ENCODE data around the gene CDK14.
"Not testable (repeated sequence)": the region's sequence is repeated elsewhere in the genome, so short reads cannot be mapped to it uniquely, and the experiment has no call there.

Gene CDK14

DNA sequence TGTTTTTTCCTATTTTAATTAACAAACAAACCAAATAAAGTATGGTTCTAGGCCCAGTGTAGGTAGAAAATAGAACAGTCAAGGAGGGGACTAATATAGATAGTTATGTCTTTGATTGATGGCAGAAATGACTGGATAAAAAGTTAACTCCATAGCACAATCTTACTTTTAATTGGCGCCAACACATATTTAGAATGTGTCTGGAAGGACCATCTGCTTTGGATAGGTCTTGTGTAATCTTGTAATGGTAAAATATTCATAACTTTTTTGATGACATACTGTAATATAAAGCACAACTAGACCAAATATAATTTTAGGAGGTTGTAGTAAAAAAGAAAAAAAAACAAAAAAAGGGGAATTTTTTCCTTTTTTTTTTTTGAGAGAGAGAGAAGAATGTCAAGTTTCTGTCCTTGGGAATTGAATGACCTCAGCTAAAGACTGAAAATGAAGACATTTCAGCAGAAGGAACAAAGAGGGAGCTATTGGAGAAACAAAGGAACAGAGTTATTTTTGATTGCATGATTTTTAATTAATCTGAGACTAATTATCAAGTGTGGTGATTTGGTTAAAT lies 193.7 kb downstream of the CDK14 start:
- DNase-seq (ENCODE audit: low read depth, low spot score): no peak

DNA sequence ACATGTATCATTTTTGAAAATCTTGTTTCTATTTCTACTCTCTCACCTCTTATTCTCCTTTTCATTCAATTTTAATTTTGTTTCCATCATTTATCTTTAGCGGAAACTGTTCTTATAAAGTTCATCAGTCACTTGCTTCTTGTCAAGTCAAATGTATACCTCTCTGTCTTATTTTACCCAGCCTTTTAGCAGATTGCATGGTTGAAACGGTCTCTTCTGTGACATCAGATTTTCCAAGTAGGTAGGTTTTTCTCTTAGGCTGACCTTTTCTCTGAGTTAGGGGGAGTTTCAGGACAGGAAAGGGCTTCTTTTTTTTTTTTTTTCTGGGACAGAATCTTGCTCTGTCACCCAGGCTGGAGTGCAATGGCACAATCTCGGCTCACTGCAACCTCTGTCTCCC lies 195.5 kb downstream of the CDK14 start:
- no peak for DNase-seq (ENCODE audit: low read depth, low spot score)

- DNase-seq (ENCODE audit: low read depth, low spot score): no peak
These were observed 196.2 kb downstream of the CDK14 start for GRCh38 chr7:90792301-90792700.

DNA sequence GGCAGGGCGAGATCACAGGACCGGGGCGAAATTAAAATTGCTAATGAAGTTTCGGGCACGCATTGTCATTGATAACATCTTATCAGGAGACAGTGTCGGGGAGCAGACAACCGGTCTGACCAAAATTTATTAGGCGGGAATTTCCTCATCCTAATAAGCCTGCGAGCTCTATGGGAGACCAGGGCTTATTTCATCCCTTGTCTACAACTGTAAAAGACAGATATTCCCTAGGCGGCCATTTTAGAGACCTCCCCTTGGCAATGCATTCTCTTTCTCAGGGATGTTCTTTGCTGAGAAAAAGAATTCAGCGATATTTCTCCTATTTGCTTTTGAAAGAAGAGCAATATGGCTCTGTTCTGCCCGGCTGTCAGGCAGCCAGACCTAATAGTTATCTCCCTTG lies 198.1 kb downstream of the CDK14 start:
- DNase-seq (ENCODE audit: low read depth, low spot score): not testable (repeated sequence)

GRCh38 chr7:90797596-90797995 lies 201.5 kb downstream of the CDK14 start:
- DNase-seq (ENCODE audit: low read depth, low spot score): no peak

DNA sequence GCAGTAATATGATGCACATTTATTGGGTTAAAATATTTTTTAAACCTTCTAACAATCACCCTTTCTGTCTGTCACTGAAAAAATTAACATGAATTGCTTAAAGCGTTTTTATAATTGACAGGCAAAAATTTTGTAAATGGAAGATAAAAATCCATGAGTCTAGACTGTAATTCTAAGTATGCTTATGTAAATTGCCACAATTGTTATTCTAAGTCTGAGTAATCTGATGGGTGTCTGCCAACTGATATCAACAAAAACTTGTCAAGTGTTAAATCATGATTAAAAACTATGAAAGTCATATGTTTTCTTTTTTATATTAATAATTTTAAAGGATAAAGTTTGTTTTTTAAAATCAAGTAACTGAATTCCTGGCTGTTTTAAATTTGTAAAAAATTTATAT lies 208.2 kb downstream of the CDK14 start:
- no peak for DNase-seq (ENCODE audit: low read depth, low spot score)

DNA sequence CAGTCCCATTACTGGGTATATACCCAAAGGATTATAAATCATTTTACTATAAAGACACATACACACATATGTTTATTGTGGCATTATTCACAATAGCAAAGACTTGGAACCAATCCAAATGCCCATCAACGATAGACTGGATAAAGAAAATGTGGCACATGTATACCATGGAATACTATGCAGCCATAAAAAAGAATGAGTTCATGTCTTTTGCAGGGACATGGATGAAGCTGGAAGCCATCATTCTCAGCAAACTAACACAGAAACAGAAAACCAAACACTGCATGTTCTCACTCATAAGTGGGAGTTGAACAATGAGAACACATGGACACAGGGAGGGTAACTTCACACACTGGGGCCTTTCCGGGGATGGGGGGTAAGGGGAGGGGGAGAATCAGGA lies 219.4 kb downstream of the CDK14 start:
- DNase-seq (ENCODE audit: low read depth, low spot score): not testable (repeated sequence)

- DNase-seq (ENCODE audit: low read depth, low spot score): no peak
These were observed 220.5 kb downstream of the CDK14 start for GRCh38 chr7:90816511-90817142.

DNA sequence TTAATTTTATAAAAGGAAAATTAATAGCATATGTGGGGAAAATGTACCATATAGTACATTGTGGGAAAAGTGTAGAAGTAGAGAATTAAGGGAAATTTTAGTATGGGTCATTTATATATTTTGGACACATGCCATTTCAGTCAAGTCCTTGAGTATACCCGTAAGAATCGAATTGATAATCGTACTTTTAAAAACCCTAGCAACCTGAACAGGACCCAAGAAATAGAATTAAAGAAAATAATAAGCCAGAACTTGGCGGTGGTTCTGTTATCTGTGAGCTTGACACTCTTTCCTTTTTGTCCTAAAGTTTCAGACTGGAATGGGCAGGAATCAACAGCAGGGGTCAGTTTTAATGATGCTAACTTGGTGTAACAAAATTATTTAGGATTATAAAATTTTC lies 221.0 kb downstream of the CDK14 start:
- DNase-seq (ENCODE audit: low read depth, low spot score): no peak

DNA sequence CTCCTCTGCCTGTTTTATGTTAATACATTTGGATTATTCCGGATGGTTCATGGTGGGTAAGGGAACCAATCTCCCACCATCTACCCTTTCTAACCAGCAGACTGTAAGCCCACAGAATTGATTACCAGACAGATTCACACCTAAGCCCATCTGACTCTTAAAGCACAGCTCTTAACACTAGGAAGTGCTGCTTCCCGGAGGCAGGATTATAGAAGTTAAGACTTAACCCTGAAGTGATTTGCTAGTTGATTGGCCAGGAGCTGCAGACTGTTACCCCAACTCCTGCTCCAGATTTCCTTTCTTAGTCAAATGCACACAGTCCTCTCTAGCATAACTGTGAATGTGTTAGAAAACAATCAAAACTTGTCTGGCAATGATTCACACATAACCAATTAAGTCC lies 221.7 kb downstream of the CDK14 start:
- no peak for DNase-seq (ENCODE audit: low read depth, low spot score)

- no peak for DNase-seq (ENCODE audit: low read depth, low spot score)
These were observed 222.2 kb downstream of the CDK14 start for GRCh38 chr7:90818341-90818740.

- DNase-seq (ENCODE audit: low read depth, low spot score): no peak
These were observed 226.0 kb downstream of the CDK14 start for GRCh38 chr7:90821961-90822620.

DNA sequence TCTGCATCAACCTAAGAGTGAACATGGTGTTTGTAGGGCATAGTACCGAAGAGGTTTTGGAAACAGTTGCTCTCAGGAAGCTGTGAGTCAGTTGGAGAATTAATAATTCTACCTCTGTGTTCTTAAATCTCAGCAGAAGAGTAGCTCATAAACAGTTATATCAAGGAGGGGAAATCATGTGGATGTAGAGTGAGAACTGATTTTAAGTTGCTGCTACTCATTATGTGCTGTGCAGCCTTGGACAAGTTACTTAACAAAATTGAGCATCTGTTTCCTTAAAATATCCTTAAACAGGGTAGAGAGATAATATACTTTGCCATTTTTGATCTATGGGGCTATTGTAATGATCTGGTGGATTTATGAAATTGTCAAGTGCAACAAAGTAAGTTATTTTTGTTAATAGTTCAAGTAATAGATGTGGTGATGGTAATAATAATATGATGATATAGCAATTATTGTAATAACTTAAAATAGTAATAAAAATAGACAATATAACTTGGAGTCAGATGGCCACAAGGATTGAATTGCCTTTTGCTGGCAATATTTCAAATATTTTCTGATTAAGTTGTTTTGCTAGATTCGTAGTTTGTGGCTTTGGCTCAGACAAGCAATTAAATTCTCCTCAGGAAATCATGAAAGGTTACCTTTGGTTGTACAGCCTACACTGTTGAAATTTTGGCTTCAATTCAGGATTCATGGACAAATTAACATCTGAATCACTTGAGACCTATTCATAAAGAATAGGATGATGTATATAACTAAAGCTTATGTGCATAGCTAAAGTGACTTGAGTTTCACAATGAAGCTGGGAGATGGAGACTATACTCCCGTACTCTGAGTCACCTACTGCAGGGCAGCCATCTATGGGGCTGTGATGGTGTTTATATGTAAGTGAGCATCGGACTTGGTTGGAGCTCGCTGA lies 228.5 kb downstream of the CDK14 start:
- no peak for DNase-seq (ENCODE audit: low read depth, low spot score)

DNA sequence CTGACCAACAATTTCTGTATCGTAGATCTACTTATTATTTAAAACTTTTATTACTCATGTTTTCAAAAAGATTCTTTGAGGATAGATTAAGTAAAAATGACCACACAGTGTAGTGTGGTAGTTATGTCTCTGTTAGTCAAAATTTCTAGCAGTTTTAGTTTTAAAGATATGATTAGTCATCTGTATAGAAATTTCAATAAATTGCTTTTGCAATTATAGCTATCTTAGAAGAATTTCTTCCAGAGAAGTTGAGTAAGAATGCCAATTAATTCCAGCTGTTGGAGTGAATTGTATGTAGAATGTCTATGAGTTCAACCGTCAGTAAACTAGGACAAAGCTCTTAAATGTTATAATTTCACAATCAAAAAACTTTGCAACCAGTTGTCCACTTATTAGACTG lies 229.7 kb downstream of the CDK14 start:
- no peak for DNase-seq (ENCODE audit: low read depth, low spot score)

DNA sequence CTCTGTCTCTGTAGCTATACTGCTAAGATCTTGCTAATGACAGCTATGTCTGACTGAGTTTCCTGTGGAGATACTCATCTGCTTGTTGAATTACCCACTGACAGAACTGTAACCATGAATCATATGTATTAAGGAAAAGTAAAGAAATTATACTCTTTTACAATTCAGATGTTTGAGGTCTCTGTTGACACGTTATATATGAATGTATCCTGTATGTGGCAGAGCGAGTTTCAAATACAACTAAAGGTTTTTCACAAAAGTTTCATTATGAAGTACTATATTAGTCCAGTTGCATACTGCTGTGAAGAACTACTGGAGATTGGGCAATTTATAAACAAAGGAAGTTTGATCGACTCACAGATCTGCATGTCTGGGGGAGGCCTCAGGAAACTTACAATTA lies 232.5 kb downstream of the CDK14 start:
- DNase-seq (ENCODE audit: low read depth, low spot score): no peak

DNA sequence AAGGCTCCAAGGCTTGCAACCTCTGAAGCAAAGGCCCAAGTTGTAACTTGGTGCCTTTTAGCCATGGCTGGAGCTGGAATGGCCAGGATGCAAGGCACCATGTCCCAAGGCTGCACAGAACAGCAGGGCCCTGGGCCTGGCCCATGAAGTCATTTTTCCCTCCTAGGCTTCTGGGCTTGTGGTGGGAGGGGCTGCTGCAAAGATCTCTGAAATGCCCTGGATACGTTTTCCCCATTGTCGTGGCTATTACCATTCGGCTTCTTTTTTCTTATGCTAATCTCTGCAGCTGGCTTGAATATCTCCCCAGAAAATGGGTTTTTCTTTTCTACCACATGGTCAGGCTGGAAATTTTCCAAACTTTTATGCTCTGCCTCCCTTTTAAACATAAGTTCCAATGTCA lies 234.2 kb downstream of the CDK14 start:
- DNase-seq (ENCODE audit: low read depth, low spot score): no peak

DNA sequence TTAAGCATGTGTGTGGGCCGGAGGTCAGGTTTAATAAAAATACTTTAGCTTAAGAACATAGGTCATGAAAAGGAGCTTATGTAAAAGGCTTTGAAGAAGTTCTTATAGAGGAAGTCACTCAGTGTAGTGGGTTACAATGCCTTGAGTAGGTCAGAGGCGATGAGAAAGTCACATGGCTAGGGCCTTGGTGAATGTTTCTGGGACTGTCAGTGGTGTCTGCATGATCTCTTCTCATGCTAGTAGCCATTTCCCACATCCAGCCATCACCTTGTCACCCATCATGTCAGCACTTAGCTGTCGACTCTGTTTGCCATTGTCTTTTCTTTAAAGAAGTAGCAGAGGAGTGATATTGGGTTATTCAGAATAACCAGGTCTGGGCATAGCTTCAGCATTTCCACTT lies 236.6 kb downstream of the CDK14 start:
- no peak for DNase-seq (ENCODE audit: low read depth, low spot score)

DNA sequence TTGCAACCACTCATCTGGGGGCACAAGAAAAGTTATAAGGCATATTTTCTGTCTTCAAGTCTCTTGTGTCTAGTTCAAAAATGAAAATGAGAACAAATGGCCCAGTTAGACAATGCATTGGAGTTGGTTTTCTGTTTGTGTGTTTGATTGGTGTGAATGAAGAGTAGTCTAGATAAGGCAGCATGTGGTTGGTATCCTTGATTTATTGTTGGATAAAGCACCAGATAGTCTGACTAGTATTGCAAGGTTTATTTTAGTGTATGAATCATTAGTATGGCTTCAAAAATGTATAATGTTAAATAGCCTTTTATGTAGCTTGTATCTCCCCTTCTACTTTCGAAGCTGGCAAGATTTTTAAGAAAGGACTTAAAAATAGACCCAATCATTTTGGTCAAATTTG lies 237.3 kb downstream of the CDK14 start:
- DNase-seq (ENCODE audit: low read depth, low spot score): no peak

DNA sequence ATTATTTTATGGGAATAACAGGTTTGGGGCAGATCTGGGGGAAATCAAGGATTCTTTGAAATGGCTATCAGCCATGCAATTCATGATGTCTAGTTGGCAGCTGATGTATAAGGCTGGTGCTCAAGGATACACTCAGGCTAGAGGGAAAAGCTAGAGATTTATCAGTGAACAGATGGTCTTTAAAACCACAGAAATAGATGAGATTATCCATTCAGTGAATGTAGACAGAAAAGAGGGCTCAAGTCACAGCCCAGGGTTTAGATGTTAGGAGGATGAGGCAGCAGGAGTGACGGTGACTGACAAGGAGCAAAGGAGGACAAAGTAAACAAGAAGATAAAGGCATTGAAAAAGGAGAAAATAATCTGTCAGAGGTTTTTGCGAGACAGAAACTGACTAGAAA lies 238.7 kb downstream of the CDK14 start:
- DNase-seq (ENCODE audit: low read depth, low spot score): no peak

GRCh38 chr7:90835861-90836260 lies 239.7 kb downstream of the CDK14 start:
- DNase-seq (ENCODE audit: low read depth, low spot score): no peak

GRCh38 chr7:90836937-90837336 lies 240.8 kb downstream of the CDK14 start:
- no peak for DNase-seq (ENCODE audit: low read depth, low spot score)

- DNase-seq (ENCODE audit: low read depth, low spot score): no peak
These were observed 242.7 kb downstream of the CDK14 start for GRCh38 chr7:90838799-90839198.
